ENCODE results near the gene KIF21A.
A peak's percentile ranks its signal among the peaks of the same experiment; 100 is the strongest.
"Not testable (repeated sequence)": the region's sequence is repeated elsewhere in the genome, so short reads cannot be mapped to it uniquely, and the experiment has no call there.

Gene KIF21A

GRCh38 chr12:39295593-39295992, 147.3 kb downstream of the KIF21A start:
- FAIRE-seq; DNase-seq (ENCODE audit: extremely low spot score, insufficient read length, low read depth): not testable (repeated sequence)

- FAIRE-seq, result no peak
- DNase-seq (ENCODE audit: extremely low spot score, insufficient read length, low read depth), result no peak
These were observed 148.2 kb downstream of the KIF21A start for GRCh38 chr12:39294715-39295114.

- no peak for FAIRE-seq
- DNase-seq (ENCODE audit: extremely low spot score, insufficient read length, low read depth), result no peak
These were observed 150.7 kb downstream of the KIF21A start for GRCh38 chr12:39292125-39292630.

GRCh38 chr12:39287817-39288216, 155.1 kb downstream of the KIF21A start:
- no peak for FAIRE-seq
- DNase-seq (ENCODE audit: extremely low spot score, insufficient read length, low read depth), result no peak

- DNase-seq (ENCODE audit: extremely low spot score, insufficient read length, low read depth) (no peak), FAIRE-seq (no peak)
These were observed 155.5 kb downstream of the KIF21A start for GRCh38 chr12:39287409-39287808.

- FAIRE-seq (no peak), DNase-seq (ENCODE audit: extremely low spot score, insufficient read length, low read depth) (no peak)
These were observed 164.5 kb downstream of the KIF21A start for GRCh38 chr12:39278426-39278825.

- FAIRE-seq, result no peak
These were observed 165.5 kb downstream of the KIF21A start for GRCh38 chr12:39277416-39277815.

GRCh38 chr12:39275846-39276245, 167.1 kb downstream of the KIF21A start:
- no peak for FAIRE-seq

More at GRCh38 chr12:39277416-39277815, 165.5 kb downstream of the KIF21A start:
- no peak for DNase-seq (ENCODE audit: extremely low spot score, insufficient read length, low read depth)

GRCh38 chr12:39272871-39273655, 169.9 kb downstream of the KIF21A start:
- no peak for DNase-seq (ENCODE audit: extremely low spot score, insufficient read length, low read depth)
- FAIRE-seq, result peak; percentile 76

More at GRCh38 chr12:39275846-39276245, 167.1 kb downstream of the KIF21A start:
- DNase-seq (ENCODE audit: extremely low spot score, insufficient read length, low read depth), result no peak

- no peak for DNase-seq (ENCODE audit: extremely low spot score, insufficient read length, low read depth)
- no peak for FAIRE-seq
These were observed 173.4 kb downstream of the KIF21A start for GRCh38 chr12:39269492-39269891.

GRCh38 chr12:39267886-39268285, 175.0 kb downstream of the KIF21A start:
- FAIRE-seq (no peak), DNase-seq (ENCODE audit: extremely low spot score, insufficient read length, low read depth) (no peak)

- FAIRE-seq (no peak), DNase-seq (ENCODE audit: extremely low spot score, insufficient read length, low read depth) (no peak)
These were observed 190.3 kb downstream of the KIF21A start for GRCh38 chr12:39252628-39253027.
